GM18870 (cell line): ENCODE results near the gene TEX22.

ENCODE experiments used
- ATAC-seq: cut with Tn5 transposase; IDR thresholded peaks from one replicate; pipeline ENCODE4 v1.9.1; 2021; ENCODE audit warnings: moderate library complexity; ENCODE audit not compliant: unreplicated experiment

TEX22 gene

GRCh38 chr14:105384041-105384557 lies 14.2 kb upstream of the TEX22 start:
- ATAC-seq = no peak

GRCh38 chr14:105384605-105385321 lies 13.6 kb upstream of the TEX22 start:
- ATAC-seq = no peak

GRCh38 chr14:105385322-105385637 lies 13.1 kb upstream of the TEX22 start:
- ATAC-seq = no peak

DNA sequence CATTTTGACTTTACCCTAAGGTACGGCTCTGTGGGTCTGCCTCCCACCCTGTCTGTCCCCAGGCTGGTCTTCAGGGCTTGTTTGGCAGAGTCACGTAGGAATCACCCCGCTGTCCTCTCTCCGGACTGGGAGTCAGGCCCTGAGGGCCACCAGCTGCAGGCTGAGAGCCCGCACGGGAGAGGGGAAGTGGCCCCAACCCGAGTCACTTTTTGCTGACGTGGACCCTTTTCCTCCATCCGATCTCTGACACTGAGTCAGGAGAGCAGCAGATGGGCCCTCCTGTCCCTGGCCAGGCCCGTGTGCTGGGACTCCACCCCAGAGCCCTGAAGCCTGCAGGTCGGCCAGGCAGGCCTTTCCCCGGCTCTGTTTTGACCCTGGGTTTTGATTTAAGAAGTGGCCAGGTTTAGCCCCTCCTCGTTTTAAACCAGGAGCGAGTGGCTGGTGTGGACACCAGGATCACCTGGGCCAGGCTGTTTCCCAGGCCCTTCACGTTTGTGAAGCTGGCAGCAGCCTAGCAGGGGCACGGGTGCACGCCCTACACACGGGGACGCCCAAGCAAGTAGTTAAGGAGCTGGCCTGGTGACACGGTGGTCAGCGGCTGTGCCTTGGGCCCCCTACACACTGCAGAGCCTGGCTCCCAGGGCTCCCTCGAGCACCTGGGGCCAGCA lies 12.5 kb upstream of the TEX22 start:
- ATAC-seq = no peak

DNA sequence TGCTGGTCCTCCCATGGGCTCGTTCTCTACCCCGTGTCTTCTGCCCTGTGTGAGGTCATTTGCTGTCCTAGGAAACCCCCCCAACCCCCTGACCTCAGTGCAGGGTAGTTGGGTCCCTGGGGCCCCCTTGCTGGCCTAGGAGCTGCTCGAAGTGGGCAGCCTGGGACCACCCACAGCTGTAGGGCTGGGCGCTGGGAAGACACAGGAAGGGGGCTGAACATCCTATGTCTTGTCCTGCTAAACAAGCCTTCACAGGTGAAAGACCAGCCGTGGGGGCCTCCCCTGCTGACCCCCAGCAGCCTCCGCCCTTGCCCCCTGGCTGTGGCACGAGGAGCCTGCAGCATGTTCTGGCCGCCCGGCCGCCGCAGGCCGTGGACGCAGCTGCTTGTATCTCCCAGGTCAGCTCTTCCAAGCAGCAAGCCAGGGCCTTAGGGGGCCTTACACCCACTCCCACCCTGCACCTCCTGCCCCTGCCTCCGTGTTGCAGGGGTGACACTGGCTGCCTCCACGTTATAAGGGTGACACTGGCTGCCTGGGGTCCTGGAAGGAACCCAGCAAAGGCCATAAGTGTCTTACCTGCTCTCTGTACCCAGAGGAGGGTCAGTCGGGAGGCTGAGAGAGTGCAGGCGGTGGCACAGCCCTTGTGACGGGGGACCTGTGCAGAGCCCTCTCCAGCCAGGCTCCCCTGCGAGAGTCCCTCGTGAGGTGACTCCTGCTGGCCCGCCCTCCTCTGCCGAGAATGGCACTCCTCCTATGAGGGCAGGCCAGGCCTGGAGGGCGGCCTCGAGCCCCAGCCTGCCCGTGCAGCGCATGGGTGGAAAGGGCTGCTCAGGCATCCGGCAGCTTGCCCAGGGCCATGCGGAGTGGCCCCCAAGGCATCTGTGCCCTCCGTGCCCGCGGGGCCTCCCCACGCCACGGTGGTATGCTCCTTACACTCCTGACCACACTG lies 11.5 kb upstream of the TEX22 start:
- no peak for ATAC-seq

DNA sequence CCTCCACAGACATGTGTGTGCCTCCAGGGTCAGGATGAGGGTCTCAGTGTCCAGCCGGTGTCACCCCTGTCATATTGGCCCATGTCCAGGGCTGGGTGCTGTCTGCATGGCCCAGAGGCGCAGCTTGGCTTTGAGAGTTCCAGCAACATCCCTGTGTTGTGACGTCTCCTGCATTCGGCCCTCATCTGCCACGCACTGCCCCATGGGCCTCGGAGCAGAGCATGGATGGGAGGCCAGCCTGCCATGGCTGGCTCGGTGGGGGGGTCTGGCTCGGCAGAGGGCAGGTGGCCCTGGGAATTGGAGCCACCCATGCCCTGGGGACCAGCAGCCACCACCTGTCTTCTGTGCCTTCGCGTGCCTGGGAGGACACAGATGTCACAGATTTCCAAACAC lies 10.8 kb upstream of the TEX22 start:
- ATAC-seq = no peak

GRCh38 chr14:105388110-105388951 lies 10.0 kb upstream of the TEX22 start:
- no peak for ATAC-seq

DNA sequence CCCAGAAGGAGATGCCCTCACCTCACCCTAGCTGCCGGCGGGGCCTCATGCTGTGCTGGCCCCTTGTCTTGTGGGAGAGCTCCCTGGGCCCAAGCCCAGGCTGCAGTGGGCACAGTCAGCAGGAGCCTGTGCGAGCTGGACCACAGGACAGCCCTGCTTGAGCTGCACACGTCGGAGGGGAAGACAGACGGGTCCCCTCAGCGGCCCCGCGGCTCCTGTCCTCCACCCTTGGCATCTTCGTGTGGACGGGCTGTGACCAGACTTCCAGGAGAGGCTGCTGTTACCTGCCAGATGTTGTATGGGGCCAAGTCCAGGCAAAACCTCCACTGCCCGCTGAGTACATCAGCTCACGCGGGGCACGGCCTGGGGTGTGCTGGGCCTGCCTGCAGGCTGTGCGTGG lies 9.4 kb upstream of the TEX22 start:
- ATAC-seq = no peak

DNA sequence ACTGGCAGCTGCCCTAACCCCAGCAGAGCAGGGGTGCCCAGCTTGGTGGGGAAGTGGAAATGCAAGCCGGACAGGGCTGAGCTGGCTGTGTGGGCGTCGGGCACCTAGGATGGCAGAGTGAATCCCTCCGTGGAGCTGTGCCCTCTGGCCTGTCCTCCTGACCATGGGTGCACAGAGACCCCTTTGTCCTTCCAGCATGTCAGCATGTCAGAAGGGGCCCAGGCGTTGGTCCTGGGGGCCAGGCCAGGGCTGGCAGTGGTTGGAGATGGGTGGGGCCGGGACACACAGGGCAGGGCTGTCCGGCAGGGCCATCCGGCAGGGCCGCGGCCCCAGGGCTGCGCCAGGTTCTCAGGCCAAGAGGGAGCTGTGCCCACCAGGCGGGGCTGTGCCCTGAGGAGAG lies 8.8 kb upstream of the TEX22 start:
- ATAC-seq = no peak

DNA sequence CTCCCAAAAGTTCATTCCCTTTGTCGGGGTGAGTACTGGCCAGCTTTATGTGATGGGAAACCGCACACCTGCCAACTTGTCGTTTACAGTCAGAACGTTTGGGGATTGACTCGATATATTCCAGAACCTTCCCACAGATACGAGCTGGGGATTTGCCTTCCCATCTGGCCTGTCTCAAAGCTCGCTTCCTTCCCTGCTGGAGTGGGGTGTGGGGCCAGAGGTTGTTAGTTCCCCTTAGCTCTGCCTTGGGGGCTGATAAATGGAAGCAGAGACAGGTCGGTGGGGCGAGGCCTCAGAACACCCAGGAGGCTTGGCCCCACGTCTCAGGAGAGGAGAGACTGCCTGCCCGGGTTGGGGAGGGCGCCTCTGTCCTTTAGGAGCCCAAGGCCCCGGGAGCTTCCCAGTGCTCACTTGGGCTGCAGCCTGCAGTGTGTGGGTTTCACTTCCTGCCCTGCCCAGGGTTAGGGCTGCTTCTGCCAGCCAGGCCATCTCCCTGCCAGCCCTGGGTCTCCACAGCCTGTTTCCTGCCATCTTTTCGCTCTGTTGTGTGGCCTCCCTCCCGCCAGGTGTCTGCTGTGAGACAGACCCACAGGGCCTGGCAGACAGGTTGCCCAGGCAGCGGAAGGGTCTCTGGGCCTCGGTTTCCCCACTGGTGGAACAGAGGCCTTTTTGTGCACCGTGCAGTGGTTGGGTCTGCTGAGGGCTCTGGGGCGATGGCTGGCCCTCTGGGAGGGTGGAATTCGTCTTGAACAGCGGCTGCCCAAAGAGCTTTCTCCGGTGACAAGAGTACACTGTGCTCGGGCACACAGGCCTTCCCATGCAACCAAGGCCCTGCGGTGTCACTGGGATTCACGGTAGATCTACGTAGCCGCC lies 8.1 kb upstream of the TEX22 start:
- no peak for ATAC-seq

DNA sequence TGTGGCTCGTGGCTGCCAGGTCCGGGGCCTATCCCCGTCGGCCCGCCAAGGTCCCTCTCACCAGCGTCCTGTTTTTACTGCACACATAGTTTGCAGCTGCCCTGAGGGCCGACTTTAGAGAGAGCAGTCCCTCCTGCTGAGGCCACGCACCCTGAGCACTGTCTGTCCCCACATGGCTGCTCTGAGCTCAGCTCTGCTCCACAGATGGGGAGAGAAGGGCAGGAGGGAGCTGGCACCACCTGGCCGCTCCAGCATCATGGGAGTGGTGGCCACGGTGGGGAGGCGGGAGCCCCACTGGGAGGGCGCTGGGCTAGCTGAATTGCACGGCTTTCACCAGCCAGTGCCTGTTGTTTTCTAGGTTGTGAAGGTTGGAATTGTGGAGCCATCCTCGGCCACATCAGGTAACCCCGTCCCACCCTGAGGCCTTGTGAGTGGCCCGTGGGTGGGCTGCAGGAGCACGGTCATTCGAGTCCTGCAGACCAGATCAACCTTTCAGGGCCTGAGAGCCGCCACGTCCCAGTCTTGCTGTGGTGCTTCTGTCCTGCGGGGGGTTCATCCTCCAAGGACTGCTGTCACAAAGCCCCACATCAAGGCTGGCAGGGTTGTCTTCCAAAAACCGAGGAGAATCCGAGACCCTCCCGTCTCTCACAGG lies 7.4 kb upstream of the TEX22 start:
- no peak for ATAC-seq

DNA sequence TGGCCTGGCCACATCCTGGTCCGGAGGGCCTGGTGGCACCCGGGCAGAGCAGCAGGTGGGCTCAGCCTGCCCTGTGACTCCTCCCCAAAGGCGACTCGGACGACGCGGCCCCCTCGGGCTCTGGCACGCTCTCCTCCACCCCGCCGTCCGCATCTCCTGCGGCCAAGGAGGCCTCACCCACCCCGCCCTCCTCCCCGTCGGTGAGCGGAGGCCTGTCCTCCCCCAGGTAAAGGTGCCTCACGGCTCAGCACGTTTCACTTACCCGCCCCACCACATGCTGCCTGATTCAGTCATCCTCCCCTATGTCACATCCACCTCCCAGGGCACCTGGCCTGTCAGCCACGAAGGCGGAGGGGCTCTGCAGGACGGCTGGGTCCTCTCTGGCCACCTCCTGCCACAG lies 6.8 kb upstream of the TEX22 start:
- no peak for ATAC-seq

DNA sequence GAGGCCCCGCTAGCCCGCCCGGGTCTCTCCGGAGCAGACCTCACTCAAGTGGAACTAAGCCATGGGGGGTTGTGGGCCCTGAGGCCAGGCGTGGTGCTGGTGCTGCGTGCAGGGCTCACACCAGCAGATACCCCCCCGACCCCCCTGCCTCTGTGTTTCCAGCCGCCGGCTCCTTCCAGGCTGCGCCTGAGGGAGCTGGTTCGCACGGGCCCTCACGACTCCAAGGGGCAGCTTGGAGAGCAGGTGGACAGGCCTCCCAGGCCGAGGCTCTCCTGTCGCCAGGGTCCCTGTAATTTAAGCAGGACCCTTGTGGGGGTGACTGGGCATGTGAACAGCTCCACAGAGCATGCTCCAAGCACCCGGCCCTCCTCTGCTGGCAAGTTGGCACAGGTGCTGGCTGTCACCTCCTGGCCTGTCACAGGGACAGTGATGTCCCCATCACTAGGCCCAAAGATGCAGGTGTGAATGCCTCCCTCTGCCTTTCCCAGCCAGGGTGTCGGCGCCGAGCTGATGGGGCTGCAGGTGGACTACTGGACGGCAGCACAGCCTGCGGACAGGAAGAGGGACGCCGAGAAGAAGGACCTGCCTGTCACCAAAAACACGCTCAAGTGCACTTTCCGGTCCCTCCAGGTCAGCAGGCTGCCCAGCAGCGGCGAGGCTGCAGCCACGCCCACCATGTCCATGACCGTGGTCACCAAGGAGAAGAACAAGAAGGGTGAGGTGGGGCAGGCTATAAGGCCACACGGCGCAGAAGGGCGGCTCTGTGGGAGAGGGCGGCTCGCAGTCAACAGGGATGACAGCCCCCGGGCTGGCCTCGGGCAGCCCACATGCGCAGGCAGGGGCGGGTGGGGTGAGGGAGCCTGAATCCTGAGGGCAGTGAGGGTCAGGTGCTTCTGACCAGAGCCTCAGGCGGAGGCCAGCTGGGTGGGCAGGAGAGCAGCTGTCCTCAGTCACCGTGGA lies 5.9 kb upstream of the TEX22 start:
- ATAC-seq = no peak

DNA sequence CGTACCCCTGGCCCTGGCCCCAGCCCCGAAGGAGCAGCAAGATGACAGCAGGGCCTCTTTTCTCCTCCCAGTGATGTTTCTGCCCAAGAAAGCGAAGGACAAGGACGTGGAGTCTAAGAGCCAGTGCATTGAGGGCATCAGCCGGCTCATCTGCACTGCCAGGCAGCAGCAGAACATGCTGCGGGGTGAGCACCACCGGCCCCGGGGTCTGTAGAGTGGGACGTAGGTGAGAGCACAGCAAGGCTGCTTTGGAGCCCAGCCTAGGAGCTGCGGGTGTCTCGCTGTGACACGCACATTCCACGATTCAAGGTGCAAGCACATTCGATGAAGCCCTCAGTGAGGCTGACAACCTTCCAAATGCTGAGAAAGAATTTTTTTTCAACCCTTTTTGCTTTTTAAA lies 5.2 kb upstream of the TEX22 start:
- no peak for ATAC-seq

GRCh38 chr14:105394714-105395537 lies 3.4 kb upstream of the TEX22 start:
- ATAC-seq = no peak

- no peak for ATAC-seq
Observed at GRCh38 chr14:105395538-105395854, 2.8 kb upstream of the TEX22 start.

DNA sequence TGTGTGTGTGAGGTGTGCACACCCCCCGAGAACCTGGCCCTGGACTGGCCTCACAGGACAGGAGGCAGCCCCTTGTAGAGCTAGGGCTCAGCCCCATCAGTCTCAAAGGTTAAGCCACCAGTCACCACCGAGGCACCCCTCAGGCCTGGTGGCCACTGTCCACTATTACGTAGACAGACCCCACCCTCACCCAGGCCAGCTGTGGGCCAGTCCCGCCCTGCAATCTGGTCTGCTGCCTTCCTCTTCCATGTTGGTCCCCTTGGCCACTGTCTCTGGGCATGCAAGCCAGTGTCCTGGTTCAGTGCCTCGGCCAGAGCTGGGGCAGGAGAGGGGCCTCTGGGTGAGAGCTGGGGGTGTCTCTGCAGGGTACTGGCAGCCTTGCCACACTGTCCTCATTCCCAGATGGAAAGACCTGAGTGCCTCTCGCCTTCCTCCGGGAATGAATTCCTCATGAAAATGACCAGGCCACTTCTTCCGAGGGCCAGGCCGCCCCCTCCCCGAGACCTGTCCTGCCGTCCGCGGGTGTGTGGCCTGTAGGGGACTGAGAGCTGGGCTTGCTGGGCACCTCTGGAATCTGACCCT lies 897 bp upstream of the TEX22 start:
- no peak for ATAC-seq
